SK-N-SH treated with all-trans-retinoic acid at 6 μM for 48 hours (cell line): ENCODE data around the gene CEMIP.

Experiments
- ARNTL ChIP-seq: fragments of 450-650 bp; formaldehyde crosslinking; IDR thresholded peaks from 2 replicates; pipeline ENCODE4 v1.5.0; 2020; ENCODE audit warnings: low read depth, mild to moderate bottlenecking, moderate library complexity, borderline replicate concordance
- BACH2 ChIP-seq: fragments of 250-450 bp; sonication (Bioruptor Pico); IDR thresholded peaks from 2 replicates; pipeline ENCODE4 v1.9.0; 2021; ENCODE audit warnings: mild to moderate bottlenecking, borderline replicate concordance
- ZNF8 ChIP-seq: fragments of 450-650 bp; formaldehyde crosslinking; IDR thresholded peaks from 2 replicates; pipeline ENCODE4 v1.5.0; 2020; ENCODE audit warnings: mild to moderate bottlenecking, moderate library complexity
- TF ChIP-seq, protein P1 (sequence below): fragments of 250-450 bp; sonication (Bioruptor Pico); IDR thresholded peaks from 2 replicates; pipeline ENCODE4 v1.8.0; 2020; ENCODE audit warnings: mild to moderate bottlenecking, moderate library complexity, borderline replicate concordance

DNA sequence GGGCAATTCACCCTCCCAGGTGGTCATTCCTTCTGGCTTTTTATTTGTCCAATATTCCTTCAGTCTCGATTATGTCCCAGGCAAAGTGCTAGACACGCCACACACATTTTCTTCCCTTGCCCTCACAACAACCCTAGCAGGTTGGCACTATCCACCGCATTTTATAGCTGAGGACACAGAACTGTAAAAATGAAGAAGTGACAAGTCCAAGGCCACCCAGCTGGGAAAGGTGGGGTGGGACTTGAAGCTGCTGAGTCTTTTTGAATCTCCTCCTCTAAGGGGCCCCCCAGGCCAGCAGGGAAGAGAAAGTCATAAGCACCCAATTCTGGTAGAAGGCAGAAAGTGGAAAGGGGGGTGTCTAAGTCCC is 60.6 kb downstream of the CEMIP start:
- TF ChIP-seq BACH2 (CRISPR knock-in tag) (no peak), ARNTL (no peak), ZNF8 (no peak)
- TF ChIP-seq, protein P1, sequence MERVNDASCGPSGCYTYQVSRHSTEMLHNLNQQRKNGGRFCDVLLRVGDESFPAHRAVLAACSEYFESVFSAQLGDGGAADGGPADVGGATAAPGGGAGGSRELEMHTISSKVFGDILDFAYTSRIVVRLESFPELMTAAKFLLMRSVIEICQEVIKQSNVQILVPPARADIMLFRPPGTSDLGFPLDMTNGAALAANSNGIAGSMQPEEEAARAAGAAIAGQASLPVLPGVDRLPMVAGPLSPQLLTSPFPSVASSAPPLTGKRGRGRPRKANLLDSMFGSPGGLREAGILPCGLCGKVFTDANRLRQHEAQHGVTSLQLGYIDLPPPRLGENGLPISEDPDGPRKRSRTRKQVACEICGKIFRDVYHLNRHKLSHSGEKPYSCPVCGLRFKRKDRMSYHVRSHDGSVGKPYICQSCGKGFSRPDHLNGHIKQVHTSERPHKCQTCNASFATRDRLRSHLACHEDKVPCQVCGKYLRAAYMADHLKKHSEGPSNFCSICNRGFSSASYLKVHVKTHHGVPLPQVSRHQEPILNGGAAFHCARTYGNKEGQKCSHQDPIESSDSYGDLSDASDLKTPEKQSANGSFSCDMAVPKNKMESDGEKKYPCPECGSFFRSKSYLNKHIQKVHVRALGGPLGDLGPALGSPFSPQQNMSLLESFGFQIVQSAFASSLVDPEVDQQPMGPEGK (CRISPR knock-in tag): no peak
